Inflammatory macrophage treated with lipopolysaccharide for 1 hour (primary cell): Measurements from ENCODE around the gene LMO7.

Experiments
- DNase-seq, 2 donors: peaks; one replicate each; pipeline ENCODE4 v3.0.0-alpha.2; 2020 to 2022

The LMO7 gene

DNA sequence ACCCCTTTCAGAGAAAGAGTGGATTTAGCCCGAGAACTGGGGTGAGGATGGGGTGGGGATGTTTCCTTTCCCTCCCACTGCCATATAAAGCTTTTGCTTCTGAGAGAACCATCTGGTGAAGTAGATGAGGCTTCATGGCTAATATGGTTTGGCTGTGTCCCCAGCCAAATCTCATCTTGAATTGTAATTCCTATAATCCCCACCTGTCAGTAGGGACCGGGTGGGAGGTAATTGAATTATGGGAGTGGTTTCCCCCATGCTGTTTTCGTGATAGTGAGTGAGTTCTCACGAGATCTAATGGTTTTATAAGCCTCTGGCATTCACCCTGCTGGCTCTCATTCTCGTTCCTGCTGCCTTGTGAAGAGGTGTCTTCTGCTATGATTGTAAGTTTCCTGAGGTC lies 270.9 kb downstream of the LMO7 start:
- no peak for DNase-seq

- DNase-seq = no peak
These were observed 272.0 kb downstream of the LMO7 start for GRCh38 chr13:75908141-75908540.
